ACC112 (cell line): Measurements from ENCODE around the gene REX1BD.
"Not testable (repeated sequence)": the region's sequence is repeated elsewhere in the genome, so short reads cannot be mapped to it uniquely, and the experiment has no call there.

Experiments used
- H2AFZ ChIP-seq: fragments of 200-600 bp; sonication (generic); one replicate; pipeline ENCODE4 v1.6.0; 2017; ENCODE audit warnings: antibody characterized with exemption, low read length; ENCODE audit not compliant: unreplicated experiment
- H3K27ac ChIP-seq: fragments of 200-600 bp; sonication (generic); 2 replicates; pipeline ENCODE4 v1.5.1; 2014; ENCODE audit warnings: low read depth, mild to moderate bottlenecking, antibody characterized with exemption, low read length, moderate library complexity
- H3K27me3 ChIP-seq: fragments of 200-600 bp; sonication (generic); 2 replicates; pipeline ENCODE4 v1.6.1; 2014; ENCODE audit warnings: mild to moderate bottlenecking, antibody characterized with exemption, low read length, moderate library complexity, mixed read lengths; ENCODE audit not compliant: insufficient read depth
- H3K36me3 ChIP-seq: fragments of 200-600 bp; sonication (generic); 2 replicates; pipeline ENCODE4 v1.6.1; 2016; ENCODE audit warnings: mild to moderate bottlenecking, antibody characterized with exemption, low read length, moderate library complexity, mixed read lengths; ENCODE audit not compliant: insufficient read depth
- H3K4me1 ChIP-seq: fragments of 200-600 bp; sonication (generic); one replicate; pipeline ENCODE4 v1.6.1; 2016; ENCODE audit warnings: low read length, mixed read lengths; ENCODE audit not compliant: insufficient read depth, unreplicated experiment, control insufficient read depth
- H3K4me3 ChIP-seq: fragments of 200-600 bp; sonication (generic); 2 replicates; pipeline ENCODE4 v1.5.1; 2014; ENCODE audit warnings: mild to moderate bottlenecking, low read depth, low read length
- H3K79me2 ChIP-seq: fragments of 200-600 bp; sonication (generic); one replicate; pipeline ENCODE4 v1.6.0; 2016; ENCODE audit warnings: low read length; ENCODE audit not compliant: control insufficient read depth, unreplicated experiment, insufficient read depth

Gene REX1BD

DNA sequence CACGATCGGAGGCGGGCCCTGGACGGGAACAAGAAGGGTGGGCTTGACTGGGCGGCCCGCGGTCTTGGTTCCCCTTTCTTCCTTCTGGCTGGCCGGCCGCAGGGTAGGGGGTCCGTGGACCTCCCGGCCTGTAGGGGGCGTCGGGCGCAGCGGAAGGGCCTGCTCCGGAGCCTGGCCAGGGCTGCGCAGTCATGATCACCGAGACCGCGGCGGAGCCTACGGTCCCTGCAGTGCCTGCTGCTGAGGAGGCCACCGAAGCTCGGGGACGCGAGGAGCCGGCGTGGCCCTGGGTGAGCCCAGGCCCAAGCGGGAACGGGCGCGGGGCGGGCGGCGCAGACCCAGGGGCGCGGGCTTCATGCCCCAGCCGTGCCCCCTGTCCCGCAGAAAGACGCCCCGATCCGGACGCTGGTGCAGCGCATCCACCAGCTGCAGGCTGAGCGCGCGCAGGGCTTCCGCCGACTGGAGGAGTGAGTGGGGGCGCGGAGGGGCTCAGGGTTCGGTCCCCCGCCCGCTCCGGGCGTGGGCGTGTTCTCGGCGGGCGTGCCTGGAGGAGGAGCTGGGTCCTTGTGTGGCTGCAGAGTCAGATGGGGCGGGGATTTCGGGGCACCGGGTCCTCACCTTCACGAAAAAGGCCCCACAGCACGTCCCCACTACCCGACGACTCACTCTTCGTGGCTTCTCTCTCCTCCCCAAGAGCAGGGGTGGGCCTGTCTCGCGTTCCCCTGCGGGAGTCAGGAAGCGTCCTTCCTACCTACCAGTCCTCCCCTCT is at the start of gene REX1BD:
Gene REX1BD, plus strand, starts transcription at position 188 of the 769 bp plus-strand sequence. Its CDS starts 4 bp downstream, at position 192.
- Histone ChIP-seq H3K27me3 (no peaks in the 10 kb centered on the region), H3K4me1 (peaks cover 5% of the 10 kb centered on the region), H3K27ac (peak within 1 kb of the TSS; percentile 64), H3K4me3 (peak within 1 kb of the TSS; percentile 89), H3K79me2 (no peaks in the 10 kb centered on the region), H2AFZ (peak within 1 kb of the TSS; percentile 87), H3K36me3 (no peaks in the 10 kb centered on the region)

DNA sequence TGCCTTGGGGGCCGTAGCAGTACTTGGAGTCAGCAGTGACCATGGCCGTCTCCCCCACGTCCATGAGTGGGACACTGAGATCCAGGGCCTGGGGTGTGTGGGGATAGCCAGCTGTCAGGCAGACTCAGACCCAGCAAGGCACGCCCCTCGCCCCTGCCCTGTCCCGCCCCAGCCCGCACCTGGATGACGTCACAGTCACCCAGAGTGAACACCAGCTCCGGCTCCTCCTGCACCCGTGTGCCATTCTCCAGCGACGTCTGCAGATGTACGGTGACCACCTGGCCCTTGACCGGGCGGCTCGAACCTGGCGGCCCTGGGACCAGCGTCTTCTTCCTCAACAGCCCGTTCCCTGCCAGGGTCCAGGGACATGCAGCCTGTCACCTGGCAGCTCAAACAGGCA is 49.2 kb upstream of the REX1BD start:
- Histone ChIP-seq H3K79me2 (peaks cover 12% of the 10 kb centered on the region), H3K27ac (no peak overlapping the region), H2AFZ (no peak overlapping the region), H3K4me3 (no peak overlapping the region), H3K36me3 (peaks cover 9% of the 10 kb centered on the region; the same call in 1 of the 2 replicates), H3K27me3 (no peaks in the 10 kb centered on the region), H3K4me1 (peaks cover 13% of the 10 kb centered on the region)

DNA sequence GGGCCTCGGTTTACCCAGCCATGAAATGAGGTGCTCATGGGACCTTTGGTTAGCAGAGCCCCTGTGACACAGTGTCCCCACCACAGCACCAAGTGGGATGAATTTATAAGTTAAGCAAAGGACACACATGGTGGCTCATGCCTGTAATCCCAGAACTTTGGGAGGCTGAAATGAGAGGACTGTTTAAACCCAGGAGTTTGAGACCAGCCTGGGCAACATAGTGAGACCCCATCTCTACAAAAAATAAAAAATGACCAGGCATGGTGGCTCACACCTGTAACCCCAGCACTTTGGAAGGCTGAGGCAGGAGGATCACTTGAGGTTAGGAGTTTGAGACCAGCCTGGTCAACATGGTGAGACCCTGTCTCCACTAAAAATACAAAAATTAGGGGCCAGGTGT is 48.4 kb upstream of the REX1BD start:
- Histone ChIP-seq H3K79me2 (peaks cover 12% of the 10 kb centered on the region), H3K4me1 (peaks cover 13% of the 10 kb centered on the region)
- H3K27me3 ChIP-seq, H3K4me3 ChIP-seq, H2AFZ ChIP-seq, H3K27ac ChIP-seq, H3K36me3 ChIP-seq: not testable (repeated sequence)

DNA sequence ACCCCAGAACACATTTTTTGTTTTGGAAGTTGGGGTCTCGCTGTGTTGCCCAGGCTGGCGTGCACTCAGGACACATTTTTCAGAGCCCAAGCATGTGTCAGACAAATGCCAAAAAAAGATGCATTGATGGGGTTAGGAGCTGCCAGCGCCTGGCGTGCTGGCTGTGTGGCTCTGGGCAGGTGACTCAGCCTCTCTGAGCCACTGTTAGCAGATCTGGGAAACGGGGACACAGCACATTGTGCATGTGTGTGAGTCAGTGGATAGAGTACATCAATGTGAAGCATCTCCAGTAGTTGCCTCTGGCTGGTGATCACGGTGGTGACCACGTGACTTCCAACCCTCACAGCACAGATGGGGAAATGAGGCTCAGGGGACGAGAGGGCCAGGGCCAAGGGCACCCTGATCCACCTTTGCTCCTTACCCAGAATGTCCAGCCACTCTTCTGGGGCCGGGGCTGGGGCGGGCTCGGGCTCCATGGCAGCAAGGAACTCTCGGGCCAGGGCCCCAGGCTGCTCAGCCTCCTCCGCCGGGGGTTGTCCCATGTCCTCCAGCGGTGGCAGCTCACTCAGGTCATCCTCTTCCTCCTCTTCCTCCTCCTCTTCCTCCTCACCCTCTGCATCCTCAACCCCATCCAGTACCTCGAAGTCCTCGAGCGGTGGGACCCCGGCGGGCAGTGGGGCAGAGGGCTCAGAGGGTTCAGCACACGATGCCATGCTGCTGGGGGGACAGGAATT is 47.2 kb upstream of the REX1BD start:
- H2AFZ ChIP-seq: no peak overlapping the region
- H3K27me3 ChIP-seq: no peaks in the 10 kb centered on the region
- peaks cover 5% of the 10 kb centered on the region; the same call in 1 of the 2 replicates for H3K36me3 ChIP-seq
- peaks cover 12% of the 10 kb centered on the region for H3K79me2 ChIP-seq
- H3K4me3 ChIP-seq: peak overlapping the region; percentile 85; the same call in 1 of the 2 replicates
- no peak overlapping the region for H3K27ac ChIP-seq
- peaks cover 13% of the 10 kb centered on the region for H3K4me1 ChIP-seq

DNA sequence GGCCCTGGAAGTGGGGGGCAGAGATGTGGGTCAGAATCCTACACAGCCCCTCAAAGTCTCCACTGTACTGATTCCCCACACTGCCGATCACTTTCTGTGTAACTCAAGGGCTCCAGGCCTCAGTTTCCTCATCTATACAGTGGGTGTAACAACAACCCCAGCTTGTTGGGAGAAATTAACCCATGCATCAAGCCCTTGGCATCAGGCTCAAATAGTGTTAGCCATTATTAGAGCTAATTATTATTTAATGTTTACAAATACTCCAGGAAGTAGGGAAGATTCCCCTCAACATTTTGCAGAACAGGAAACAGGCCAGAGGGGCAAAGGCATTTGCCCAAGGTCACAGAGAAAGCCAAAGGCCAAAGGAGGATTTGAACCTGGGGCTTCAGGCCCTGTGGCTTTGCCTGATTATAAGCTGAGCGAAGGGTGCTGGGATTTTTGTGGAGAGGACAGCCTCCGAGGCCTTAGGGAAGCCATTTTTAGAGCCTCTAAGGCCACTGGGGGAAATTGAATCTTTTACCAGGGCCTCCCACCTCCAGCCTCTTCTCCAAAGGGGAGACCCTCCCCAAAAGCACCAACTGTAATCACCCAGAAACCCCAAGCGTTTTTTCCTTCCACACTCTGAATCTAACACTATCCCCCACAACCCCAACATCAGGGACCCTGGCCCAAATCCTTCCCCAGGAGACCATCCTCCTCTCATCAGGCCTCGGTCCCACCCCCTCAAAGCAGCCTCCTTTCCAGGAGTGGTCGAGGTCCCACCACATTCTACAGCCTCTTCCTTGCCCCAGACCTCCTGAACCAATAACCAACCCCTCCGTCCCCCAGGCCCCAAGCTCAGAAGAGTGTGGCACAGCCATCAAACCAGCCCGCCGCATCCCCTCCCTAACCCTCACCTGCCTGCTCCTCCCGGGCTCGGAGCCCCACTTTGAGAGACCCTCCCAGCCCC is 46.3 kb upstream of the REX1BD start:
- Histone ChIP-seq H2AFZ (no peak overlapping the region), H3K4me3 (peak overlapping the region; percentile 85), H3K36me3 (peaks cover 5% of the 10 kb centered on the region; the same call in 1 of the 2 replicates), H3K4me1 (peaks cover 13% of the 10 kb centered on the region), H3K27me3 (no peaks in the 10 kb centered on the region), H3K27ac (peak overlapping the region; percentile 9; the same call in 1 of the 2 replicates), H3K79me2 (peaks cover 12% of the 10 kb centered on the region)

DNA sequence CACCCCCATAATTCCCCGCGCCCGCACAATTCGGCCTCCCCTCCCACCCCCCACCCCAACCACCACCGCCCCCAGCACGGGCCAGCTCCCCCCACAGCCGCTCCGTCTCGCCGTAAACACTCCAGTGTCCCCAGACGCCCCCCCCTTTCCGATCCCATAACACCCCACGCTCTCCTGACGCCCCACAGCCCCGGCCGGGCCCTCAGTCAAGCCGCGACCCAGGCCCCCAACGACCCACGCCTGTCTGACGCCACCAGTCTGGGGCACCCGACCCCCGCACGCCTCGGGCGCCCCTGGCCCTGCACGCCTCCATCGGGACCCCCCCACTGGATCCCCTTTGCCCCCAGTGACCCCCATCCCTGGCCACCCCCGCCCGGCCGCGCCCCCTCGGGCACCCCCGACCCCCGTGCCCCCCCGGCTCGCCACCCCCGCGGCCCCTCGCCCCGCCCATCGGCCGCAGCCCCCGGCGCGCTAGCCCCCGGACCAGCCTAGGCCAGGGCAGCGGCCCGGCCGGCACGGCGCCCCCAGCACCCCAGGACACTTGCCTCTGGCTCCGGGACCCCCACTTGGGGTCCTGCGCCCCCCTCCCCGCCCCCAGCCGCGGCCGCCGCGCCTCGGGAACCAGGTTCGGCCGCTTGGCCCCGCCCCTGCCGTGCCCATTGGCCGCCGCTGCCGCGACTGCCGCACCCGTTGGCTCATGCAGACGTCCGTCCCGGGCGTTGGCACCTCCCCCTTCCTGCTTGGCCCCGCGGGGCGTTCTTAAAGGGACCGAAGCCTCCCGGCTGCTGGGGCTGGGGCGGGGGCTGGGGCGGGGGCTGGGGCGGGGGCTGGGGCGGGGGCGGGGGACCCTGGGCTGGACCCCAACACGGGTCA is 45.4 kb upstream of the REX1BD start, which contains the start of gene FKBP8:
Gene FKBP8, minus strand, starts transcription at position 633 of the 873 bp plus-strand sequence. CDS start 1,603 bp downstream, outside the sequence.
- H3K79me2 ChIP-seq: peaks cover 12% of the 10 kb centered on the region
- peaks cover 13% of the 10 kb centered on the region for H3K4me1 ChIP-seq
- H3K4me3 ChIP-seq: peak within 1 kb of the TSS; percentile 85
- no peak within 1 kb of the TSS for H2AFZ ChIP-seq
- H3K27ac ChIP-seq: peak within 1 kb of the TSS; percentile 9; the same call in 1 of the 2 replicates
- peaks cover 5% of the 10 kb centered on the region; the same call in 1 of the 2 replicates for H3K36me3 ChIP-seq
- no peaks in the 10 kb centered on the region for H3K27me3 ChIP-seq

DNA sequence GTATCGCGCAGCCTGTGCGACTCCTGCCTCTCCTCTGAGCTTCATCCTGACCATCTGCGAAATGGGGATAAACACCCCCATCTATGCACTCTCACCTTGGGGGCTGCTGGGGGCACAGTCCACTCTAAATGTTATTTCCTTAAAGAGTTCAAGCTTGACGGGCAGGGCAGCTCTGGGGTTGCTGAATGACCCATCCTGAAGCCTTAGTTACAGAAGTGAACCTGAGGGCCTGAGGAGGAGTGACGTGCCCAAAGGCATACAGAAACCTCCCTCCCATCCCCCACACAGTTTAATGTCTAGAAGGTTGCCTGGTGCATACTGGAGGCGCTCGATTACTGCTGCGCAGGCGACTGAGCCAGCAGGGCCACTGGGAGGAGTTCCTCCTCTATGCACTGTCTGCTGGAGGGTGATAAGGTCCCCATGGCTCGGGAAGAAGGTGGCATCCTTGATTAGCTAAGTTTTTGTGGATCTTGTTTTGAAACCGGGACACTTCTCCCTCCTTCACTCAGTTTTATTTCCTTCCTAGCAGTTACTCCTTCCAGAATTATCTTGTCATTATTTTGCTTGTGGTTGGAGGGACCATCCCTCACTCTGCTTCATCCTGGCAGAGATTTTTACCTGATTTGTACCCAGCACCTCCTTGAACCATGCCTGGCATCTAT is 44.7 kb upstream of the REX1BD start:
- Histone ChIP-seq H3K4me3 (peak overlapping the region; percentile 64), H2AFZ (no peak overlapping the region), H3K4me1 (peaks cover 13% of the 10 kb centered on the region), H3K27ac (no peak overlapping the region), H3K27me3 (no peaks in the 10 kb centered on the region), H3K36me3 (peaks cover 5% of the 10 kb centered on the region; the same call in 1 of the 2 replicates), H3K79me2 (peaks cover 12% of the 10 kb centered on the region)

DNA sequence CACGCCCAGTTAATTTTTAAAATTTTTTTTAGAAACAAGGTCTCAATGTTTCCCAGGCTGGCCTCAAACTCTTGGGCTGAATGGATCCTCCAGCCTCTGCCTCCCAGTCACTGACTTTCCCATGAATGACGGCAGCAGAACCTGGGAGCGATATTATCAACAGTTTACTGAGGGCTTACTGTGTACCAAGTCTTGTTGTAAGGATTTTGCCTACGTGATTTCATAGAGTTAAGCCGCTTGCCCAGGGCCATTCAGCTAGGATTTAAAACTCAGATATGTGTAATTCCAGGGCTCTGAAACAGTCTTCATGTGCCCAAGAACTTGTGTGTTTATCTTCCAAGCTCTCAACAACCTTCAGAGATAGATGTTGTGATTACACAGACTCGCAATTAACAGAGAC is 37.0 kb upstream of the REX1BD start:
- no peaks in the 10 kb centered on the region for H3K4me1 ChIP-seq
- H3K27me3 ChIP-seq: no peaks in the 10 kb centered on the region
- no peaks in the 10 kb centered on the region for H3K36me3 ChIP-seq
- H3K79me2 ChIP-seq: no peaks in the 10 kb centered on the region
- H3K4me3 ChIP-seq: no peak overlapping the region
- H3K27ac ChIP-seq: no peak overlapping the region
- H2AFZ ChIP-seq: no peak overlapping the region
